ENCODE results near the gene UBE2K. TPM values are rescaled to one million over a fixed set of nuclear protein-coding genes. Genes with fewer than 3 reads are reported as not detected.
A peak's percentile ranks its signal among the peaks of the same experiment; 100 is the strongest.
"Not testable (repeated sequence)": the region's sequence is repeated elsewhere in the genome, so short reads cannot be mapped to it uniquely, and the experiment has no call there.

Gene UBE2K, protein sequence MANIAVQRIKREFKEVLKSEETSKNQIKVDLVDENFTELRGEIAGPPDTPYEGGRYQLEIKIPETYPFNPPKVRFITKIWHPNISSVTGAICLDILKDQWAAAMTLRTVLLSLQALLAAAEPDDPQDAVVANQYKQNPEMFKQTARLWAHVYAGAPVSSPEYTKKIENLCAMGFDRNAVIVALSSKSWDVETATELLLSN
- total RNA-seq, result 10 to 100 TPM; 25.6 to 30.3 TPM

- H3K4me1 ChIP-seq (replicated peaks), result no peaks in the 10 kb centered on the region
- H3K4me3 ChIP-seq, result peak within 1 kb of the TSS; percentile 76 to 93
- no peaks in the 10 kb centered on the region for H3K36me3 ChIP-seq
- intact Hi-C loops (cut with DNase I), result loop anchor here (1.0 to 5.0 kb wide), 4 partner anchors 61 to 359 kb away; partner anchors contain the start of genes N4BP2, PDS5A, SMIM14 and UGDH
- 0% methylated on average over 53 of the region's 84 CpGs for WGBS
- TF ChIP-seq POLR2A (IDR thresholded peaks at IDR 0.05) (peak; percentile 79), CTCF (IDR thresholded peaks at IDR 0.05) (peak in 2 of 4 experiments; percentile 16 to 25), POLR2AphosphoS5 (IDR thresholded peaks at IDR 0.05) (peak; percentile 61)
- H3K27ac ChIP-seq, result peak within 1 kb of the TSS; percentile 95
- DNase-seq (ENCODE audit: low spot score), result peak; percentile 75
- no peaks in the 10 kb centered on the region for H3K9me3 ChIP-seq
- H3K27me3 ChIP-seq (replicated peaks; ENCODE audit: insufficient read depth), result no peaks in the 10 kb centered on the region
Observed at GRCh38 chr4:39697740-39698423, at the start of gene UBE2K. UBE2K (plus strand) TSS chr4:39698136; CDS start chr4:39698328, 192 bp downstream.

GRCh38 chr4:39648213-39648612, 49.7 kb upstream of the UBE2K start:
- 89% methylated on average over 3 of the region's 3 CpGs for WGBS
- Histone ChIP-seq H3K4me3 (no peak overlapping the region), H3K27ac (no peak overlapping the region), H3K9me3 (no peaks in the 10 kb centered on the region), H3K36me3 (no peaks in the 10 kb centered on the region), H3K4me1 (replicated peaks) (no peaks in the 10 kb centered on the region), H3K27me3 (replicated peaks; ENCODE audit: insufficient read depth) (no peaks in the 10 kb centered on the region)
- no peak for DNase-seq (ENCODE audit: low spot score)
- intact Hi-C loops (cut with DNase I), result no loop called here
- no peak for TF ChIP-seq CTCF (IDR thresholded peaks at IDR 0.05)

DNA sequence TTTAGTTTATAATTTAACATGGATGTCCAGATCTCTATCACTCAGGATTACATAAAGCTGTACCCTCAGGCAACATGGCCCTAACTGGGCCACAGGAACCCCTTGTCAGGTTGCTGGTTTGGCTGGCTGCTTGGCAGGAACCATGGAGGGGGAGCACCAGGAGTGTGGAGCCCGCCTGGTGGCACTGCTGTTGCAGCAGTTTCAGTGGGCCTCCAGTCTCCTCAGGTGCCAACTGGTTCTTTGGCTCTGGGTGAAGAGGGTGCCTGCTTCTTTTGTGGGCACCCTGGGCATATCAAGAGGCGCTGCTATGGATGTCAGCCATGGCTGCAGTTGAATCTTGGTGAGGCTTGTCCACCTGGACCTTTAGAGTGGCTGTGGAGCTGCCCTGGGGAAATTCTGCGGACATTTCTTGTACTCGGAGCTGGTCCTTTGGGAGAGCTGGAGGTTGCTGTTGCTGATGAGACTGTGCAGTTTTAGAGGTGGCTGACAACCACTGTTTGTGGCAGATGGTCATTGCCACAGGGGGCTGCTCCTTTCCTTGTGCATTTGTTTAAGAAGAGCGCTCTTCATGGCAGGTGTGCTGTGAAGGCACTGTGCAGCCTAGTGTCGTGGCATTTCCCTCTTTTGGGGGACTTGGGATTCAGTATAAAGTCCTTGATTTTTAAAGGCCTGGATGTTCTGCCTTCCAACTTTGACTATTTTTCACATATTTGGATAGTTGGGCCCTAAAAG, 48.9 kb upstream of the UBE2K start:
- H3K9me3 ChIP-seq, result no peaks in the 10 kb centered on the region
- DNase-seq (ENCODE audit: low spot score), result no peak
- H3K27ac ChIP-seq, result no peak overlapping the region
- 91% methylated on average over 6 of the region's 6 CpGs for WGBS
- TF ChIP-seq CTCF (IDR thresholded peaks at IDR 0.05) (no peak), POLR2AphosphoS5 (IDR thresholded peaks at IDR 0.05) (no peak), POLR2A (IDR thresholded peaks at IDR 0.05) (no peak)
- no peaks in the 10 kb centered on the region for H3K4me1 ChIP-seq (replicated peaks)
- H3K27me3 ChIP-seq (replicated peaks; ENCODE audit: insufficient read depth), result no peaks in the 10 kb centered on the region
- no peak overlapping the region for H3K4me3 ChIP-seq
- no peaks in the 10 kb centered on the region for H3K36me3 ChIP-seq
- intact Hi-C loops (cut with DNase I), result no loop called here

- H3K27ac ChIP-seq, result no peak overlapping the region
- 79% methylated on average over 2 of the region's 2 CpGs for WGBS
- no peaks in the 10 kb centered on the region for H3K4me1 ChIP-seq (replicated peaks)
- H3K4me3 ChIP-seq, result no peak overlapping the region
- TF ChIP-seq POLR2AphosphoS5 (IDR thresholded peaks at IDR 0.05), result no peak
- TF ChIP-seq POLR2A (IDR thresholded peaks at IDR 0.05), result no peak
- no peak for TF ChIP-seq CTCF (IDR thresholded peaks at IDR 0.05)
- no peak for DNase-seq (ENCODE audit: low spot score)
- H3K9me3 ChIP-seq, result no peaks in the 10 kb centered on the region
- H3K36me3 ChIP-seq, result no peaks in the 10 kb centered on the region
- intact Hi-C loops (cut with DNase I), result no loop called here
- H3K27me3 ChIP-seq (replicated peaks; ENCODE audit: insufficient read depth), result no peaks in the 10 kb centered on the region
Observed at GRCh38 chr4:39649639-39650265, 48.2 kb upstream of the UBE2K start.

DNA sequence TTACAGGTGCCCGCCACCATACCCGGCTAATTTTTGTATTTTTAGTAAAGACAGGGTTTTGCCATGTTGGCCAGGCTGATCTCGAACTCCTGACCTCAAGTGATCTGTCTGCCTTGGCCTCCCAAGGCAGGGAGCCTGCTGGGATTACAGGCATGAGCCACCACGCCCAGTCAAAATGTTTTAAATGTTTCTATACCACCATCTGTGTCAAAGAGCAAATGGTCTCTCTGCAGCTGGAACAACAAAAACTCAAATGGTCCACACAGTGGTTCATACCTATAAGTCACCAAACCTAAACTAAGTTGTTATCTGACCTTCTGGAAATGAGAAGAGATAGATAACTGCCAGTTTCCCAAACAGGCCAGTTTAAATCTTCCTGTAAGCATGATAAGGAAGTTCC, 46.4 kb upstream of the UBE2K start:
- H3K27ac ChIP-seq; H3K4me3 ChIP-seq; H3K4me1 ChIP-seq (replicated peaks); DNase-seq (ENCODE audit: low spot score); H3K36me3 ChIP-seq; intact Hi-C loops (cut with DNase I); H3K27me3 ChIP-seq (replicated peaks; ENCODE audit: insufficient read depth); H3K9me3 ChIP-seq: not testable (repeated sequence)
- WGBS, result 99% methylated on average over 4 of the region's 4 CpGs
